Heart left ventricle (tissue), 13 donors: Measurements from ENCODE around the gene ARRDC1.

Source experiments
- CTCF ChIP-seq, 12 donors: fragments of 200-600 bp; sonication (generic) in 4 of 12; IDR thresholded peaks; one replicate each; pipeline versions ENCODE4 v1.5.0 to v1.8.0; 2018 to 2022; ENCODE audit warnings: antibody characterized with exemption in 12 of 12, mild to moderate bottlenecking in 5 of 12
- POLR2A ChIP-seq, 2 donors: fragments of 450-650 bp; IDR thresholded peaks; one replicate each; pipeline ENCODE4 v1.6.1; 2017; ENCODE audit warnings: antibody characterized with exemption in 2 of 2, mild to moderate bottlenecking in 2 of 2, moderate library complexity in 2 of 2
- donor health status: ischemic (EF 13 %, LVEDD 7.1; RV severe dilation, severe dysfunction).
- donor health status: DM: no; HTN: yes; CAD: no.
- donor health status: DM: no; HTN: no; CAD: no.
- donor health status: ischemic (EF 25% LVEDD 6.9; RV normal size, moderate dysfunction).
- donor health status: ischemic (EF 25% LVEDD 5.7; RV mildly dilated, moderate dysfunction).
- donor health status: ischemic (EF 35%, LVEDD 5.7; RV mildly dilated, moderate dysfunction).
- donor health status: nonischemic (EF 11% LVEDD 7.7; RV severe dilation, severe dysfunction).
- donor health status: DM: yes; HTN: yes; CAD: no.
- donor health status: PGD.
- donor health status: ischemic (EF 29% LVEDD 5.4; RV normal size, mild dysfunction).
- donor health status: nonischemic (EF 23%, LVEDD 6.1; RV moderate dilation, normal function).

- no peak for TF ChIP-seq CTCF (IDR thresholded peaks at IDR 0.05)
- no peak for TF ChIP-seq POLR2A (IDR thresholded peaks at IDR 0.05)
Observed at GRCh38 chr9:137640862-137641261, 35.4 kb downstream of the ARRDC1 start.
